GOT3 (cell line): ENCODE measurements around the gene VPS54.

Experiments
- DNase-seq: peaks from one replicate; lab custom pipeline; 2025; ENCODE audit warnings: mixed read lengths; lab: John Stamatoyannopoulos, UW

The VPS54 gene

GRCh38 chr2:63843791-63844190 is 175.4 kb downstream of the VPS54 start:
- no peak for DNase-seq

DNA sequence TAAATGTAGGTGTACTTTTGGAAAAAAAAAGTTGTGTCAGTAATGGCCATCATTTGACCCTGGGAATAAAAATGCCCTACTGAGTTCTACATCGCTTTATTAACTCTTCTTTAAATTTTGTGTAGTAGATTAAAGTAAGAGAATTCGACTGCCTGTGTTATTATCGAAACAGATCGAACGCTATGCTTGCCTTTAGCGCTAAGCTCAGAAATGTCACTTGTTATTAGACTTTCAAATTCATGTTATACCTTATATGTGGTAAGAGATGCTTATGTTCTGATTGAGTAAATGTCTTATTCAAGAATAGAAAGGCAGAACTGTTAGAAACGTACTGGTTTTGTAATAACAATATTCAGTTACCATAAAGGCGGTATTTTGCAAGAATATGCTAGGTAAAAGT is 176.1 kb downstream of the VPS54 start:
- DNase-seq, result no peak

- no peak for DNase-seq
These were observed 176.8 kb downstream of the VPS54 start for GRCh38 chr2:63842149-63843061.
